SK-N-SH treated with all-trans-retinoic acid at 6 μM for 48 hours (cell line): ENCODE measurements around the gene PCNT.

Experiments
- ARNTL ChIP-seq: fragments of 450-650 bp; formaldehyde crosslinking; IDR thresholded peaks from 2 replicates; pipeline ENCODE4 v1.5.0; 2020; ENCODE audit warnings: low read depth, mild to moderate bottlenecking, moderate library complexity, borderline replicate concordance
- GLIS3 ChIP-seq: fragments of 250-450 bp; sonication (Bioruptor Pico); IDR thresholded peaks from 2 replicates; pipeline ENCODE4 v1.5.0; 2020; ENCODE audit warnings: mild to moderate bottlenecking, moderate library complexity
- POU6F1 ChIP-seq: fragments of 250-450 bp; sonication (Bioruptor Pico); IDR thresholded peaks from 2 replicates; pipeline ENCODE4 v1.8.0; 2021; ENCODE audit warnings: low read depth, mild to moderate bottlenecking, moderate library complexity, borderline replicate concordance
- PPARA ChIP-seq: fragments of 250-450 bp; sonication (Bioruptor Pico); IDR thresholded peaks from 2 replicates; pipeline ENCODE4 v1.5.0; 2020; ENCODE audit warnings: mild to moderate bottlenecking, borderline replicate concordance
- RARB ChIP-seq: fragments of 250-450 bp; sonication (Bioruptor Pico); IDR thresholded peaks from 2 replicates; pipeline ENCODE4 v1.8.0; 2021; ENCODE audit warnings: mild to moderate bottlenecking, moderate library complexity
- TOX ChIP-seq: fragments of 250-450 bp; sonication (Bioruptor Pico); IDR thresholded peaks from 2 replicates; pipeline ENCODE4 v1.8.0; 2021; ENCODE audit warnings: mild to moderate bottlenecking, moderate library complexity, borderline replicate concordance
- TSHZ2 ChIP-seq: fragments of 250-450 bp; sonication (Bioruptor Pico); IDR thresholded peaks from 2 replicates; pipeline ENCODE4 v1.5.0; 2020; ENCODE audit warnings: mild to moderate bottlenecking, moderate library complexity
- ZFP30 ChIP-seq: fragments of 450-650 bp; formaldehyde crosslinking; IDR thresholded peaks from 2 replicates; pipeline ENCODE4 v1.5.0; 2022; ENCODE audit warnings: mild to moderate bottlenecking, moderate library complexity
- ZNF8 ChIP-seq: fragments of 450-650 bp; formaldehyde crosslinking; IDR thresholded peaks from 2 replicates; pipeline ENCODE4 v1.5.0; 2020; ENCODE audit warnings: mild to moderate bottlenecking, moderate library complexity

DNA sequence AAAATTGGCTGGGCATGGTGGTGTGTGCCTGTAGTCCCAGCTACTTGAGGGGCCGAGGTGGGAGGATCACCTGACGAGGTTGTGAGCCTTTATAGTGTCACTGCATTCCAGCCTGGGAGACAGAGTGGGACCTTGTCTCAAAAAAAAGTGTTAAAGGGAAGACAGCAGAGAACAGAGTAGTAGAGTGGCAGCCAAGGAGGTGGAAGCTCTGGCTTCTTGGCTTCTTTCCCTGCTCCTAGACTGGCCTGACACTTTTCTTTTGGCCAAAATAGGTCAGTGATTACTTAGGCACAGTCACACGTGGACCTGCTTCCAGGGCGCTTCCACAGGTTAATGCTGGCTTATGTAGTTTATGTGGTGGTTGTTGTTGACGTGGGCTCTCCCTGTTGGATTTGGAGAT is 138.0 kb downstream of the PCNT start:
- TF ChIP-seq ZNF8 (CRISPR knock-in tag) (no peak), TOX (no peak), ZFP30 (no peak), POU6F1 (CRISPR knock-in tag) (no peak), ARNTL (no peak), RARB (CRISPR knock-in tag) (no peak), TSHZ2 (CRISPR knock-in tag) (no peak), GLIS3 (no peak), PPARA (CRISPR knock-in tag) (no peak)
